Measurements from ENCODE around the gene HOXB1.
"Not testable (repeated sequence)": the region's sequence is repeated elsewhere in the genome, so short reads cannot be mapped to it uniquely, and the experiment has no call there.

HOXB1 gene

GRCh38 chr17:48519427-48519826 lies 11.4 kb downstream of the HOXB1 start:
- no peak for DNase-seq

DNA sequence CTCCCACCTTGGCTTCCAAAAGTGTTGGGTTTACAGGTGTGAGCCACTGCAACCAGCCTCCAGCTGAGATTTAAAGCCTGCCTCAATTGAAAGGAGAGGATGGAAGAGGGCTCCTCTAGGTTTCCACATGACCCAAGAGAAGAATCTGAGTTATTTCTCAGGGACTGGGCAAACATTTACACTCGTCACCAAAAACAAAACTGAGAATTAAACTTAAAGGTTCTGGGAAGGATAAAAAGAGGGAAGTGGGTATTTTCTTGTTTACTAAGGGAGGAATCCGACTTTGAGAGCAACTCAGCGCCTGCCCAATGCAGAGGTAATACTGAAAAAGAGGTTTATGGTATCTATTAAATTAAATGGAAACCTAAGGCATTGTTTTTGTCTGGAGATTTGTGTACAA lies 13.3 kb downstream of the HOXB1 start:
- DNase-seq, result no peak

DNA sequence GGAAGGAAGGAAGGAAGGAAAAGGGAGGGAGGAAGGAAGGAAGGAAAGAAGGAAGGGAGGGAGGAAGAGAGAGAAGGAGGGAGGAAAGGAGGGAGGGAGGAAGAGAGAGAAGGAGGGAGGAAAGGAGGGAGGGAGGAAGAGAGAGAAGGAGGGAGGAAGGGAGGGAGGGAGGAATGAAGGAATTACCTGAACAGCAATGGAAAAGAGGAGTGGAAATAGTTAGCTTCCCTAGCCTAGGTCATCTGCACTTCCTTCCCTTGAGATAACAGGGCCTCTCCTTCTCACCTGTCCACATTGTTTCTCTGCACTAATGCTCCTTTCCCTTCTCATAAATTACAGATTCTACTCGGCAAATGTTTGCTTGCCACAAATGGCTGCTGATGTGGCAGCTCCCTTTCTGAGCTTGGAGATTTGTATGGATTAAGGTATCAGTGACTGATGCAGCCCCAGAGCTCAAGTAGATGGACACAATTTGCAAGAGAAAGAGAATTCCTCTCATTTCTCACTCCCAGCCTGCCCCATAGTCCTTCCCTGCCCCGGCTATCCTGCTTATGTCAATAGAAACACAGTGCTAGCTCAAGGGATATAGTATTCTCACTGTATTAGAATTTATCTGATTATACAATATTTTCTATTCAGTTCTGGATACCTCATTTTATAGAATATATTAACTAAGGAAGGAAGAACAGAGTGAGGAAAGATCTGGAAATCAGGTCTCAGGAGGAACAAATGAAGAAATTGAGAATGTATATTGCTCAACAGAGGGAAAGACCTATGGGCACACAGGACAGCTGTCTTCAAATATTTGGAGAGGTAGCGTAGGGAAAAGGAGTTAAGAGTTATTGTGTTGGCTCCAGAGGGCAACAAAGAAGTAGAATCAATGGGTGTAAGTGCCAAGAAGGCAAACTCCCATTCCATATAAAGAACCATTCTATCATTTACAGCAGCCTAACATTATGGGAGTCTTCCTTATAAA lies 14.6 kb downstream of the HOXB1 start:
- no peak for DNase-seq

GRCh38 chr17:48514477-48514876 lies 16.3 kb downstream of the HOXB1 start:
- DNase-seq, result no peak

GRCh38 chr17:48513666-48514455 lies 16.9 kb downstream of the HOXB1 start:
- DNase-seq, result no peak

DNA sequence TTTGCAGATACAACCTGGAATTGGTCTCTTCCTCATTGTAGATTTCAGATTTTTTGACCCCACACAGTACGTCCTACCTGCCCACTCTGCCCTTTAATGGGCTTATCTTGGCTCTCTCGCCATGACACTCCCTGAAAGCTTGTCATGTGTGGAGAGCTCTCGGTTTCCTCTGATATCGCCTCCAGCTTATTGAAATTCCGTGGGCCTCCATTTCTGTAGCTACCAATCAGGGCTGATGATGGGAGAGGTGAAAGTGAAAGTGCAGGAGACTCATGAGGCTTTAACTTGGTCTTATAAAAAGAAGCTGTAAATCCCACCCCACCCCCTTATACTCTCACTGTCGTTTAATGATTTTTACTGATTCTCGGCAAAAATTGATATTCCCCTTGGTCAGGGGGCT lies 17.7 kb downstream of the HOXB1 start:
- DNase-seq, result no peak

DNA sequence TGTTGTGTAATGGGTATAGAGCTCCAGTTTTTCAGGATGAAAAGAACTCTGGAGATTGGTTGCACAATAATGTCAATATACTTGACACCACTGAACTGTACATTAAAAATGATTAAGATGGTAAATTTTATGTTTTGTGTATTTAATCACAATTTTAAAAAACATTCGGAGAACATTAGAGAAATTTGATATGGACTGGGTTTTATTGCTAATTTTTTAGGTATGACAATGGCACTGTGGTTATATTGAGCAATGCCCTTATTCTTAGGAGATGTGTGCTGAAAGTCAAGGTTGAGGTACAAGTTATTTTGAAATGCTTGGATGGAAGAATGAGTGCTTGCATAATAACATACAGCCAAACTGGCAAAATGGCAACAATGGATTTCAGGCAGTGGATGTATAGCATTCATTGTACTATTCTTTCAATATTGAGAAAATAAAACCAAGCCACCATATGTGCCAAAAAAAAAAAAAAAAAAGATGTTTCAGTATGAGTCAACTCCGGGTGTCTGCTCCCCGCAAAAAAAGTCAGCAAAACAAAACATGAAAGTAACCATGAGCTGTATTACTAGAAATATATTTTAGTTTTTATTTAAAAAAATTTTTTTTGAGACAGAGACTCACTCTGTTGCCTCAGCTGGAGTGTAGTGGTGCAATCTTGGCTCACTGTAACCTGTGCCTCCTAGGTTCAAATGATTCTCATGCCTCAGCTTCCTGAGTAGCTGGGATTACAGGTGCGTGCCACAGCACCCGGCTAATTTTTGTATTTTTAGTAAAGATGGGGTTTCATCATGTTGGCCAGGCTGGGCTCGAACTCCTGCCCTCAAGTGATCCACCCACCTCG lies 19.8 kb downstream of the HOXB1 start:
- peak; percentile 40 for DNase-seq

GRCh38 chr17:48510381-48510760 lies 20.4 kb downstream of the HOXB1 start:
- no peak for DNase-seq

DNA sequence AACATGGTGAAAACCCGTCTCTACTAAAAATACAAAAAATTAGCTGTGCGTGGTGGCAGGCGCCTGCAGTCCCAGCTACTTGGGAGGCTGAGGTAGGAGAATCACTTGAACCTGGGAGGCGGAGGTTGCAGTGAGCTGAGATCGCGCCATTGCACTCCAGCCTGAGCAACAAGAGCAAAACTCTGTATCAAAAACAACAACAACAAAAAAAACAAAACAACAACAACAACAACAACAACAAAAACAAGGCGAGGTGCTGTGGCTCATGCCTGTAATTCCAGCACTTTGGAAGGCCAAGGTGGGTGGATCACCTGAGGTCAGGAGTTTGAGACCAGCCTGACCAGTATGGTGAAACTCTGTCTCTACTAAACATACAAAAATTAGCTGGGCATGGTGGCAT lies 21.1 kb downstream of the HOXB1 start:
- DNase-seq, result not testable (repeated sequence)

- DNase-seq, result no peak
Observed at GRCh38 chr17:48506246-48506645, 24.6 kb downstream of the HOXB1 start.

GRCh38 chr17:48505788-48506187 lies 25.0 kb downstream of the HOXB1 start:
- DNase-seq, result peak; percentile 80

- DNase-seq, result no peak
Observed at GRCh38 chr17:48504953-48505352, 25.9 kb downstream of the HOXB1 start.

DNA sequence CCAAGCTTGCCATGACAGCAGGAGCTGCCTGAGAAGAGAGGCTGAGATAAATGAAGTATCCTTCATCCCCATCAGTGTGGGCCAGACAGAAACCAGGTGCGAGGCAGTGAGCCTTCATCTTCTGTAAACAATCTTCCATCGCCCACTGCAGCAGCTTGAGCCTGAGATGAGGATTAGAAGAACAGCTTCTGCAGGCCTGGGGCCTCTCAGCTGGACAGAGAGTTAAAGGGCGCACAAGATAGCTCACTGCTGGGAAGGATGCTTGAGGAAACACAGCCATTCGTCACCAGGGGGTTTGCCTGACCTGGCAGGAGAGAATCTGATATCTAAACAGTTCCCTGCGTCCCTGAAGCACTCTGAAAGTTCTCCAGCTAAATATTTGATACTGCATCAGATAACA lies 27.1 kb downstream of the HOXB1 start:
- no peak for DNase-seq

DNA sequence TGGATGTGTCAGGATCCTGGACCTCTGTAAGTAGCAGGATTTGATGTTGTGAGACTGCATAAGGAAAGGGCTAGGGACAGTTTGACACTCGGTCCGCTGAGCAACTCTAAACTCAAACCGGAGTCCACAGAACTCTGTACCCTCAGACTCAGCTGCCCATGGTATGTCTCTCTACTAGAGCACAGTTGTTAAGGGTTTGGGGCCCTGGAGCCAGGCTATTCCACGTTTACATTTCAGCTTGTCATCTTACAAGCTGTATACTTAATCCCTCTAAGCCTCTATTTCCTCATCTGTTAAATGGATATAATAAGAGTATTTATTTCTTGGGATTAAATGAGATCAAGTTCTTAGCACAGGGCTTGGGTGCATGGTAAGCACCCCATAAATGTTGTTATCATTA lies 27.9 kb downstream of the HOXB1 start:
- no peak for DNase-seq

DNA sequence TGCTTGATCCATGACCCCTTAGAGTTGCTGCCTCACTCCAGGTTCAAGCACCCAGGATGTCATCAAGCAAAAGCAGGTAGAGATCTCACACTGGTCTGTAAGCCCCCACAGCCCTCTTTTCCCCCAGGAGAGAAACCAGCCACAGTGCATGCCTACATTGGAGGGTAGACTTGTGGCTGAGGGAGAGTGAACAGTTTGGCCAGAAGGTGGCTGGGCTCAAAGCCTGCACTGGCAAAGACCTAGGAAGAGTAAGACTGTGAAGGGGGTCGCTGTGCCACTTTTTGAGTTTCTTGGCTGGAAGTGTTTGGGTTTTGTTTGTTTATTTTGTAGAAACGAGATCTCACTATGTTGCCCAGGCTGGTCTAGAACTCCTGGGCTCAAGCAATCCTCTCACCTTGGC lies 28.5 kb downstream of the HOXB1 start:
- DNase-seq, result no peak

DNA sequence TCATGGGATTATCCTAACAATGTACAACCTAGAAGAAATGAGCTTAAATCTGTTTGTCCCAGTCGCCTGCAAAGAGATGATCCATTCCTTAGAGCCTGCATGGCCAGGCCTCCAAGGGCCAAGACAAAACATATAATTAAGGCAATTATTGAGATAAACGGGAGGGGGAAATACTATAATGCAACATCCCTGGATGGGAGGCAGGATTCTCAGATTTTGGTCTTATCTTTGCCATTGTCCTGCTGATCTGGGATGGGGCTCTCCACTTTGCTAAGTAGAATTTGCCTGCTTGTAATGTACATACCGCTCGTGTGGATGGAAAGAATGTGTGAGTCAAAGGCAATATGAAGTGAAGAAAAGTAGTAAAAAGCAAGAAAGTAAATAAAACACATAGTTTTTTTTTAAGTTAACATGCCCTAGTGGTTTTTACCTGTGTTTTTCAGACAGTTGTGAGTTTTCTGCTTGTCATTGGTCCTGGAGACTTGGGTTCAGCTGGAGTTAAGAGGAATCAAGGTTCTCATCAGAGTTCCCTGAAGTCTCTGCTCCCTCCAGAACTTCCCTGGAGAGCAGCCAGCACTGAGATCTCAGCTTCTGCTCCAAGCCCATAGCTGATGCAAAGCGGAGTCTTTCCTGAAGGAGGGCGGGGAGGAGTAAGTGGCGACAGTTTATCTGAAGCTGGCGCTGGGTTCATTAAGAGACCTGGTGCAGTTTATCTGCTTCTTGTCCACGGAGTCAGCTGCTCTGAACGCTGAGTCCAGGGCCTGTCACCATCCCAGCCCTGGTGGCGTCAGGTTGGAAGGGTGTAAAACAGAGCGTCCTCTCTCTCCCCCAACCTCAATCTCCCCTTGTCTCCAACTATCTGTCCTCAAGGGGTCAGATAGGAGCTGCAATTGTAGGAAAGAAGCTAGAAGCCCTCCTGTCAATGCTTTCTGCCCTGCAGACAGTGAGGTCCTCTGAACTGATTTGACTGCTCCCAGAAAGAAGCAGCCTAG lies 30.1 kb downstream of the HOXB1 start:
- DNase-seq, result peak; percentile 64

DNA sequence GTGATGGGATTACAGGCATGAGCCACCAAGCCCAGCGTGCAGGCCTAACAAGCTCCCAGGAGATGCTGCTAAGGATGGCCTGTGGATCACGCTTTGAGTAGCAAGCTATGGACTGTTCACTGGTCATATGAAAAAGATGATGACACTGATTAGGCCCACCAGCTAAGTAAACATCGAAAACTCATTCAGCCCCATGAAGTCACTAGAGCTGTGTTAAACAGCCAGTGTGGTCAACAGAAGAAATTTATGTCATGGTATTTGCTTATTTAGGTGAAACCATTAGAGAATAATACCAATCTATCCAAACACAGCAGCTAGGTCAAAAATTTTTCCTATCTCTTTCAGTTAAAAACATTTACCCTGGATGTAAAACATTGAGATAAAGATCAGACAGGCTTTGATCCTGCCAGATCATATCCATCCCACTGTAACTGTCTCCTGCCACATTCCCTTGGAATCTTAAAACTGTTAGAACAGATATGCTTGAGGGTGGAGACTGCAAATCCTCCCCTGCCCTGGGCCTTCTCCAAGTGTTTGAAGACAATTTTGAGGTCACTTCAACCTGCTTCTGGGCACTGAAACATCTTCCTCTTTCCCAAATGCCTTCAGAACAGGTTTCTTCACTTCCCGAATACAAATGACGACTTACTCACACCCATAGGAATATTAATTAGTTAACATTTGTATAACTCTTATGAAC lies 30.9 kb downstream of the HOXB1 start:
- no peak for DNase-seq

GRCh38 chr17:48499248-48499647 lies 31.6 kb downstream of the HOXB1 start:
- no peak for DNase-seq

GRCh38 chr17:48498164-48498850 lies 32.5 kb downstream of the HOXB1 start:
- DNase-seq, result no peak

GRCh38 chr17:48497103-48497502 lies 33.7 kb downstream of the HOXB1 start:
- DNase-seq, result peak; percentile 65
